GM19467 (cell line): ENCODE measurements around the gene MYOG.

Experiments
- ATAC-seq: cut with Tn5 transposase; IDR thresholded peaks from one replicate; pipeline ENCODE4 v1.9.1; 2021; ENCODE audit warnings: mild to moderate bottlenecking, moderate library complexity; ENCODE audit not compliant: unreplicated experiment

Gene MYOG

DNA sequence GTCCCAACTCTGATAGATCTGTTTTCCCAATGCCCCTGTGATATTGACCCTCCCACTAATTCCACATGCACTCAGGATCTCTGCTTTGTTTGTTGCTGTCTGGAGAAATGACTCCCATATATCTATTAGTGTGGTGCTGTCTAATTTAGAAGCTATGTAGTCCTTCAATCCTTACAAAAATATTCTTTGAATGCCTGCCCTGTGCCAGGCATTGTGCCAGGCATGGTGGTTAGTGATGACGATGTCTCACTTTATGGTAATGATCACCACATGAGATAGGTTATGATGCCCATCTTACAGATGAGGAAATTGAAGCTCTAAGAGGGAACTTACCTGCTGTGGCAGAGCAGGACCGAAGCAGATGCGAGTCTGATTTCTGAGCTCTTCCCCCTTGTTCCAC, 12.9 kb downstream of the MYOG start:
- ATAC-seq = no peak

GRCh38 chr1:203072002-203072602, 13.7 kb downstream of the MYOG start:
- ATAC-seq = no peak

GRCh38 chr1:203069030-203069747, 16.6 kb downstream of the MYOG start:
- no peak for ATAC-seq

- ATAC-seq = no peak
Measured at GRCh38 chr1:203066965-203067364, 18.8 kb downstream of the MYOG start.

DNA sequence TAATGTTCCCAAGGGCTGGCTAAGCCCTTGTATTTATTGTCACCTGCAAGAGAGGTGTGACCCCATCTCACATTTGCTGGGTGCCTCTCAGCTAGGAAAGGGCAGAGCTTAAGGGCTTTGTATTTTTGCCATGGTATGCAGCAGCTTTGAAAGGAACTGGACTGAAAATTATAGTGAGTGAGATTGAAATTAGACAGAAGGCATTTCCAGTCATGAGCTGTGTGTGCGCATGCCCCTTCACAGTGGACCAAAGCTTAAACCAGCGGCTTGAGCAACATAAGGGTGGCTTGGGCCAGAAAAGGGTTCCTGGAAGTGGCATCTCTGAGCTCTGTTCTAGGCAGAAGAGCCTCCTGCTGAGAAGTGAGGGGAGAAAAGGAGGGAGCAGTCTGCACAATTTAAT, 19.8 kb downstream of the MYOG start:
- no peak for ATAC-seq

DNA sequence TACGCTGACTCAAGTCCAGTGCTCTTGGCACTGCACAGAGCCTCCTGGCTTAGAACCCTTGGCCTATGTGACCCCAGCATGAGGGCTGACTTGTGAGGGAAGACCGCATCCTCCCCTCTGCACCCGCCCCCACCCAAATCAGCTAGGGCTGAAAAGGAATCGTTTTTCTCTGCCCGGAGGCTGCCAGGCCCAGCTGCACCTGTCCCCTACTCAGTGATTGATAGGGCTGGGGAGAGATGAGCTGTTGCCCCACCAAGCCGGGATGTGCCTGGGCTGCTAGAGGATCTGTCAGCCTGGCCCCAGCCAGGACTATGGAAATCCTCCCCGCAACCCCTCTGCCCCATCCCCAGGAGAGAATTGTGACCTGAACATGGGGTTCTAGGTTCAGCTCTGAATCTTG, 20.6 kb downstream of the MYOG start:
- no peak for ATAC-seq

GRCh38 chr1:203063287-203063686, 22.5 kb downstream of the MYOG start:
- ATAC-seq = no peak

DNA sequence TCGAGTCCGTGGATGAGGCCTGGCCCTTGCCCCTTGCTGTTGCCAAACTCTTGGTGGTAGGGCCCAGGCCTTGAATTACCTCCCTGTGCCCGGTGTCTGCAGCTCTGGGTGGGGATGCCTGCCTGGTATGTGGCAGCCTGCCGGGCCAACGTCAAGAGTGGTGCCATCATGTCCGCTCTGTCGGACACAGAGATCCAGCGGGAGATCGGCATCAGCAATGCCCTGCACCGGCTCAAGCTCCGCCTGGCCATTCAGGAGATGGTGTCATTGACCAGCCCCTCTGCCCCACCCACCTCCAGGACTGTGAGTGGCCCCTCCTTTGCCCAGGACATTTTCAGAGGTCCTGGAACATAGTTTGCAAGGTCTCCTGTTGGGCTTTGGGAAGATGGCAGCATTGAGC, 25.7 kb downstream of the MYOG start:
- ATAC-seq = no peak

- ATAC-seq = no peak
Measured at GRCh38 chr1:203059485-203059884, 26.3 kb downstream of the MYOG start.

- no peak for ATAC-seq
Measured at GRCh38 chr1:203058676-203058935, 27.2 kb downstream of the MYOG start.

GRCh38 chr1:203057911-203058675, 27.7 kb downstream of the MYOG start:
- ATAC-seq = no peak

DNA sequence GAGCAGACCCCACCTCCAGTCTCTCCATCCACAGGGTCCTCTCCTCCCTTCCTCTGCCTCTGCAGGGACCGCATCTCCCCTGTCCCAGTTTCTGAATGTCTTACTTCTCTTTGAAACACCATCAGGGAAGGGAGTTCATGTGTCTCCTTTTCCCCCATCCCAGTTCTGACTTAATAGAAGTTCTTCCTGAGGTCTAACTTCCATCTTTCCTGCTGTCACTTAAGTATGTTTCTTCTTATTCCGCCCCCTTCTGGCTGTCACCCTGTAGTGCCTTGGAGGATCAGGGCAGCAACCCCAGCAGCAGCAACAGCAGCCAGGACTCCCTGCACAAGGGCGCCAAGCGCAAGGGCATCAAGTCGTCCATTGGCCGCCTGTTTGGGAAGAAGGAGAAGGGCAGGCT, 29.3 kb downstream of the MYOG start:
- no peak for ATAC-seq

GRCh38 chr1:203056012-203056411, 29.8 kb downstream of the MYOG start:
- no peak for ATAC-seq

GRCh38 chr1:203055161-203055799, 30.5 kb downstream of the MYOG start:
- no peak for ATAC-seq

GRCh38 chr1:203054642-203055041, 31.2 kb downstream of the MYOG start:
- ATAC-seq = no peak

DNA sequence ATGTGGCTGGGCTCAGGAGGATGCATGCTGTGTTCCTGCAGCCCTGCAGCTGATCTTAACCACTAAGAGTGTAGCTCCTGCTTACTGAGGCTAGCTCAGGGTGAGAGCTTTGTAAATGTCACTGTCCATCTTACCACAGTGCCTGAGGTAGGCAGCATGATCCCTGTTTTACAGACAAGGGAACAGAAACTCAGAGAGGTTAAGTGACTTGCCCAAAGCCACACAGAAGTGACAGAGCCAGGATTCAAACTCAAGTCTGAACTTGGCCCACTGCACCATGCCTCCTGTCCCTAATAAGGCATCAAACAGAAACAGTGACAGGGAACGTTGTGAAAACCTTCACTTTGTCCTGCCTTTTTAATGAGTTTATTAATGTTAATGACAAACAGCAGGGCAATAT, 31.6 kb downstream of the MYOG start:
- ATAC-seq = no peak

DNA sequence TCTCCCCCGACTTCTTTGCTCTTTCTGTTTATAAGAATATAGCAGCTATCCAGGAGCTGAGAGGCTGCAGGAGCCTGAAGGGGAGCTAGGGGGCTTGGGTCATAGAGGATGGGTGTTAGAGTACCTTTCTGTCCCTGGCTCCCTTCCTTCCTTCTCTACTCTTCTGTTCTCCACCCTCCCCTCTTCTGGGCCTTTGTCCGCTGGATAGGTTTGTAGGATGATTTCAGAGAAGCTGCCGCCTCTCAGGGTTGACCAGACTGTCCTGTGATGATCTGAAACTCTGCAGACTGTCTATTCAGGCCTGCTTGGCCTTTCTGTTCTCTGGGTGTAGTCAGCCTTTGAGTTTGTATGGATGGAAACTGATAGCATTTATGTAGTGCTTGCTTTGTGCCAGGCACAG, 33.2 kb downstream of the MYOG start:
- no peak for ATAC-seq

DNA sequence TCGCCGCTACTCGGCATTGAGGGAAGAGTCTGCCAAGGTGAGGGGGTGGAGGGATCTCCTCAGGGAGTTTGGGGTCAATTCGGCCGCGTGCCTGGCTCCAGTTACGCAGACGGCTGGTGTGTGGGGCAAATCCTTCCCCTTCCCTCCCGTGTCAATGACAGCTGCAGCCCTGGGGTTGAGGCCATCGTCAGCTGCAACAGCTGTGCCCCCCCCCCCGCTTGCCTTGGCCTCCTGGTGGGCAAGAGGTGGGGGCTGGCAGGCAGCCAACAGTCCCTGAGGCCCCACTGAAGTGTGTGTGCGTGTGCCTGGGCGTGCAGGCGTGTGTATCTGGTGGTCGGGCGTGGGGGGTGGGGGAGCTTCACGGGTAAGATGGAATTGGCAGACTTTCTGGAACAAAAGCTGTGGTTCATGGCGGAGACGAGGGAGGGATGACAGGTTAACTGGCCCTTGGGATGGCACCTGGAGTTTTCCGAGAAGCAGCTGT, 33.9 kb downstream of the MYOG start:
- ATAC-seq = no peak

DNA sequence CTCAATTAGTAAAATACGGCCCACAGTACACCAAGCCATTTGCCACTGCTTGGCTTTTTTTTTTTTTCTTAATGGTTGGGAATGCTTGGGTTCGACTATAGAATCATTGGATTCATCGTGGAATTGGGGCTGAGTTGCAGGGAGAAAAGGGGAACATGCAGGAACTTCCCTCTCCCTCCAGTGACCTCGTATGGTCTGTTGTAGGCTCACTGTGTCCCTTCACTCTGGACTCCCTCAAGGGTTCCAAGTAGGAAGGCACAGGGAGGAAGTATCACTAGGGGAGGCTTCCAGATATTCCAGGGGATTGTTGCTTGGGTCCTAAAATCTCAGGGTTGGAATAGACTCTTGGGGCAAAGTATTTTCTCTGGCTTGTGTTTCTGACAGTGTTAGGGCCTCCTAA, 35.0 kb downstream of the MYOG start:
- ATAC-seq = no peak

GRCh38 chr1:203049576-203050180, 36.1 kb downstream of the MYOG start:
- ATAC-seq = no peak

- ATAC-seq = no peak
Measured at GRCh38 chr1:203049077-203049476, 36.7 kb downstream of the MYOG start.
